B cell (primary cell): Measurements from ENCODE around the gene CACNA2D2. TPM values are rescaled to one million over a fixed set of nuclear protein-coding genes. Genes with fewer than 3 reads are reported as not detected.

ENCODE experiments used
- ATAC-seq: fragments of 200-7000 bp; cut with Tn5 transposase; one replicate; pipeline ENCODE4 v1.10.0; 2021; ENCODE audit warnings: low read depth, mild to moderate bottlenecking, moderate number of reproducible peaks, moderate library complexity
- CTCF ChIA-PET: fragments of 350-600 bp; sonication (Branson Sonifier 250); formaldehyde crosslinking; loops from one replicate; lab custom pipeline; 2021; ENCODE audit warnings: antibody characterized with exemption, inconsistent platforms; lab: Charles Lee
- POLR2A ChIA-PET: fragments of 350-600 bp; sonication (Branson Sonifier 250); formaldehyde crosslinking; loops from one replicate; lab custom pipeline; 2021; ENCODE audit warnings: antibody characterized with exemption; lab: Charles Lee
- DNase-seq: peaks from one replicate; pipeline ENCODE4 v3.0.0; 2013
- H2AFZ ChIP-seq: 2 replicates; pipeline ENCODE4 v1.6.1; 2012; ENCODE audit warnings: mild to moderate bottlenecking, low read depth, low read length; ENCODE audit not compliant: insufficient read depth, poor library complexity, severe bottlenecking
- H3K27ac ChIP-seq, 2 donors: 1 replicate in 1 of 2; 2 replicates in 1 of 2; pipeline ENCODE4 v1.5.1; 2012 to 2013; ENCODE audit warnings: low read length in 2 of 2, mild to moderate bottlenecking in 2 of 2, moderate library complexity in 1 of 2
- H3K27me3 ChIP-seq, 4 experiments: fragments of 200-600 bp in 1 of 4; sonication (generic) in 1 of 4; replicated peaks in 1 of 4; 1 replicate in 2 of 4; 2 replicates in 2 of 4; pipeline versions ENCODE4 v1.6.1 to v1.7.0; 2013 to 2016; ENCODE audit warnings: low read length in 3 of 4, mild to moderate bottlenecking in 2 of 4, mixed read lengths in 1 of 4, moderate library complexity in 1 of 4; ENCODE audit not compliant: insufficient read depth in 4 of 4, control insufficient read depth in 3 of 4; ENCODE audit errors: control extremely low read depth in 1 of 4
- H3K36me3 ChIP-seq, 2 experiments: replicated peaks in 1 of 2; 1 replicate in 1 of 2; 2 replicates in 1 of 2; pipeline versions ENCODE4 v1.6.1 to v1.7.1; 2013; ENCODE audit warnings: low read length in 1 of 2; ENCODE audit not compliant: insufficient read depth in 2 of 2, control insufficient read depth in 1 of 2; ENCODE audit errors: control extremely low read depth in 1 of 2, extremely low read depth in 1 of 2
- H3K4me1 ChIP-seq, 2 donors: fragments of 200-600 bp in 1 of 2; sonication (generic) in 1 of 2; 1 replicate in 1 of 2; 2 replicates in 1 of 2; pipeline versions ENCODE4 v1.5.1 to v1.6.1; 2013 to 2017; ENCODE audit warnings: low read length in 2 of 2; ENCODE audit not compliant: control insufficient read depth in 2 of 2, insufficient read depth in 2 of 2
- H3K4me2 ChIP-seq: replicated peaks from 2 replicates; pipeline ENCODE3; 2012; ENCODE audit warnings: mild to moderate bottlenecking, low read depth, low read length; ENCODE audit not compliant: poor library complexity, severe bottlenecking
- H3K4me3 ChIP-seq, 5 experiments: fragments of 200-600 bp in 1 of 5; sonication (generic) in 1 of 5; 1 replicate in 3 of 5; 2 replicates in 2 of 5; pipeline versions ENCODE4 v1.5.1 to v1.7.0; 2011 to 2016; ENCODE audit warnings: low read length in 4 of 5, mild to moderate bottlenecking in 4 of 5, low read depth in 2 of 5, control low read depth in 1 of 5, moderate library complexity in 1 of 5; ENCODE audit not compliant: insufficient read depth in 1 of 5; ENCODE audit errors: control extremely low read depth in 1 of 5, extremely low read depth in 1 of 5
- H3K79me2 ChIP-seq: fragments of 200-600 bp; sonication (generic); one replicate; pipeline ENCODE4 v1.6.0; 2016; ENCODE audit warnings: low read length; ENCODE audit not compliant: control insufficient read depth, insufficient read depth
- H3K9ac ChIP-seq: fragments of 200-600 bp; sonication (generic); 2 replicates; pipeline ENCODE4 v1.6.1; 2017; ENCODE audit warnings: mild to moderate bottlenecking, low read length, moderate library complexity
- H3K9me3 ChIP-seq, 3 donors: one replicate each; pipeline versions ENCODE4 v1.6.1 to v1.7.1; 2013; ENCODE audit warnings: low read length in 2 of 3; ENCODE audit not compliant: control insufficient read depth in 2 of 3, insufficient read depth in 1 of 3; ENCODE audit errors: control extremely low read depth in 1 of 3
- H4K20me1 ChIP-seq: 2 replicates; pipeline ENCODE4 v1.6.0; 2012; ENCODE audit warnings: mild to moderate bottlenecking, low read length; ENCODE audit not compliant: insufficient read depth, control insufficient read depth, poor library complexity, severe bottlenecking
- H3K27ac Mint-ChIP-seq: one replicate; pipeline ENCODE4 v1.8.0; 2021; ENCODE audit warnings: mixed read lengths
- H3K27me3 Mint-ChIP-seq: one replicate; pipeline ENCODE4 v1.8.0; 2021; ENCODE audit warnings: mixed read lengths
- H3K4me1 Mint-ChIP-seq: one replicate; pipeline ENCODE4 v1.8.0; 2021; ENCODE audit warnings: mixed read lengths
- H3K4me3 Mint-ChIP-seq: one replicate; pipeline ENCODE4 v1.8.0; 2021; ENCODE audit warnings: mixed read lengths
- H3K9me3 Mint-ChIP-seq: one replicate; pipeline ENCODE4 v1.8.0; 2022; ENCODE audit warnings: mixed read lengths; ENCODE audit not compliant: insufficient read depth
- CTCF ChIP-seq: fragments of 200-600 bp; IDR thresholded peaks from one replicate; pipeline ENCODE4 v1.8.0; 2022; ENCODE audit warnings: antibody characterized with exemption, mild to moderate bottlenecking
- EZH2 ChIP-seq: IDR thresholded peaks from 2 replicates; pipeline ENCODE4 v1.6.1; 2012; ENCODE audit warnings: borderline replicate concordance, low read depth, mild to moderate bottlenecking, moderate library complexity, low read length; ENCODE audit not compliant: insufficient read depth, poor library complexity, severe bottlenecking
- WGBS: methylation state at CpG from one replicate; pipeline ENCODE4 v1.1.5; 2013; ENCODE audit warnings: missing lambda C conversion rate; ENCODE audit not compliant: insufficient coverage; 5-methylcytosine and 5-hydroxymethylcytosine counted together
- intact Hi-C: fragments of 100-400 bp; cut with micrococcal nuclease; formaldehyde crosslinking; loops from one replicate; pipeline ENCODE4 v1.10.0; 2022
- polyA plus RNA-seq: library from polyadenylated mRNA; depleted of rRNA; stranded (reverse); fragments of >200 nt; gene quantifications from 2 replicates; pipeline ENCODE4 v1.2.3, GENCODE V29; 2012
- total RNA-seq, 2 donors: library from RNA; stranded (reverse); fragments of 120-200 nt in 1 of 2; gene quantifications; 1 replicate in 1 of 2; 2 replicates in 1 of 2; pipeline versions ENCODE4 v1.2.3 to v1.2.4, GENCODE V29; 2013 to 2022

CACNA2D2 gene
- total and polyA plus RNA-seq, 2 donors (not counting 1 experiment from before 2014, with no cell fraction given), result 0.69 to 1.2 TPM

GRCh38 chr3:50393061-50393460 lies 110.4 kb downstream of the CACNA2D2 start:
- H3K4me1 ChIP-seq, result no peaks in the 10 kb centered on the region
- ChIA-PET POLR2A (no interaction called here), CTCF (interaction anchor here (1.0 kb wide), 1 partner anchor 10 kb away, joined by 3 read pairs; no protein-coding TSS in a partner anchor)
- 65% methylated on average over 2 of the region's 5 CpGs for WGBS
- no peaks in the 10 kb centered on the region for H3K36me3 ChIP-seq
- H3K79me2 ChIP-seq, result no peaks in the 10 kb centered on the region
- H3K9me3 ChIP-seq, result no peaks in the 10 kb centered on the region
- intact Hi-C loops, result no loop called here
- Mint-ChIP-seq H3K27me3 (no peaks in the 10 kb centered on the region), H3K4me3 (no peak overlapping the region), H3K9me3 (no peaks in the 10 kb centered on the region), H3K27ac (no peak overlapping the region), H3K4me1 (no peaks in the 10 kb centered on the region)
- H3K27ac ChIP-seq, result no peak overlapping the region
- TF ChIP-seq EZH2 (no peak), CTCF (no peak)
- H3K4me2 ChIP-seq, result no peak overlapping the region
- DNase-seq (no peak), ATAC-seq (no peak)
- H4K20me1 ChIP-seq, result no peaks in the 10 kb centered on the region
- H3K4me3 ChIP-seq, result no peak overlapping the region
- H2AFZ ChIP-seq, result no peak overlapping the region
- no peak overlapping the region for H3K9ac ChIP-seq
- no peaks in the 10 kb centered on the region for H3K27me3 ChIP-seq

GRCh38 chr3:50392101-50392715 lies 111.2 kb downstream of the CACNA2D2 start:
- no peak for ATAC-seq

More at GRCh38 chr3:50392101-50392715, 111.2 kb downstream of the CACNA2D2 start:
- H3K27ac ChIP-seq, result no peak overlapping the region
- H3K27me3 ChIP-seq, result no peaks in the 10 kb centered on the region
- no peaks in the 10 kb centered on the region for H3K27me3 Mint-ChIP-seq
- TF ChIP-seq EZH2, result no peak
- TF ChIP-seq CTCF, result no peak
- H3K27ac Mint-ChIP-seq, result no peak overlapping the region
- 43% methylated on average over 2 of the region's 5 CpGs for WGBS
- H3K9ac ChIP-seq, result no peak overlapping the region
- no peaks in the 10 kb centered on the region for H3K36me3 ChIP-seq
- DNase-seq, result no peak
- CTCF ChIA-PET, result interaction anchor here (1.1 kb wide), 1 partner anchor 32 kb away, joined by 3 read pairs; no protein-coding TSS in a partner anchor
- intact Hi-C loops, result no loop called here
- POLR2A ChIA-PET, result no interaction called here
- no peak overlapping the region for H3K4me3 ChIP-seq
- no peaks in the 10 kb centered on the region for H3K4me1 Mint-ChIP-seq
- H3K4me1 ChIP-seq, result no peaks in the 10 kb centered on the region
- no peaks in the 10 kb centered on the region for H3K9me3 Mint-ChIP-seq
- no peaks in the 10 kb centered on the region for H4K20me1 ChIP-seq
- H3K4me2 ChIP-seq, result no peak overlapping the region
- H3K79me2 ChIP-seq, result no peaks in the 10 kb centered on the region
- no peaks in the 10 kb centered on the region for H3K9me3 ChIP-seq
- no peak overlapping the region for H3K4me3 Mint-ChIP-seq
- no peak overlapping the region for H2AFZ ChIP-seq
